Colonic mucosa (tissue), 4 donors: ENCODE data around the gene PROSER1. TPM values are rescaled to one million over a fixed set of nuclear protein-coding genes. Genes with fewer than 3 reads are reported as not detected.

Experiments used
- DNase-seq: peaks from one replicate; pipeline ENCODE4 v3.0.0-alpha.2; 2020
- H3K27ac ChIP-seq: fragments of 200-600 bp; one replicate; pipeline ENCODE4 v1.8.0; 2021
- H3K27me3 ChIP-seq: fragments of 200-600 bp; one replicate; pipeline ENCODE4 v1.8.0; 2021
- H3K36me3 ChIP-seq: fragments of 200-600 bp; one replicate; pipeline ENCODE4 v1.8.0; 2021
- H3K4me1 ChIP-seq: fragments of 200-600 bp; one replicate; pipeline ENCODE4 v1.8.0; 2021; ENCODE audit warnings: mild to moderate bottlenecking
- H3K4me3 ChIP-seq: fragments of 200-600 bp; one replicate; pipeline ENCODE4 v1.8.0; 2021
- H3K9ac ChIP-seq, 2 donors: one replicate each; pipeline ENCODE4 v1.7.0; 2013; ENCODE audit warnings: control low read depth in 2 of 2, low read depth in 2 of 2, low read length in 2 of 2
- H3K9me3 ChIP-seq: fragments of 200-600 bp; one replicate; pipeline ENCODE4 v1.8.0; 2021
- intact Hi-C: fragments of 100-400 bp; cut with DNase I; formaldehyde crosslinking; loops from one replicate; pipeline ENCODE4 v1.14.1; 2022
- total RNA-seq, 2 donors: library from RNA; stranded (reverse); fragmentation: NEBNext Ultra II Directional in 1 of 2; extraction: Animal tissue kit (Norgen Biotek cat#: 25700) in 1 of 2; gene quantifications; one replicate each; pipeline ENCODE4 v1.2.1, GENCODE V29; 2021
- TF ChIP-seq, protein P1 (sequence below): fragments of 200-600 bp; IDR thresholded peaks from one replicate; pipeline ENCODE4 v1.8.0; 2022; ENCODE audit warnings: antibody characterized with exemption, mild to moderate bottlenecking
- donor health status: healthy.
- donor health status: DM: no; HTN: no; CAD: no.
- donor health status: DM: no; HTN: no; CAD: no.

The PROSER1 gene
- total RNA-seq, 2 donors from 2014 or later = 45.6 to 45.8 TPM

DNA sequence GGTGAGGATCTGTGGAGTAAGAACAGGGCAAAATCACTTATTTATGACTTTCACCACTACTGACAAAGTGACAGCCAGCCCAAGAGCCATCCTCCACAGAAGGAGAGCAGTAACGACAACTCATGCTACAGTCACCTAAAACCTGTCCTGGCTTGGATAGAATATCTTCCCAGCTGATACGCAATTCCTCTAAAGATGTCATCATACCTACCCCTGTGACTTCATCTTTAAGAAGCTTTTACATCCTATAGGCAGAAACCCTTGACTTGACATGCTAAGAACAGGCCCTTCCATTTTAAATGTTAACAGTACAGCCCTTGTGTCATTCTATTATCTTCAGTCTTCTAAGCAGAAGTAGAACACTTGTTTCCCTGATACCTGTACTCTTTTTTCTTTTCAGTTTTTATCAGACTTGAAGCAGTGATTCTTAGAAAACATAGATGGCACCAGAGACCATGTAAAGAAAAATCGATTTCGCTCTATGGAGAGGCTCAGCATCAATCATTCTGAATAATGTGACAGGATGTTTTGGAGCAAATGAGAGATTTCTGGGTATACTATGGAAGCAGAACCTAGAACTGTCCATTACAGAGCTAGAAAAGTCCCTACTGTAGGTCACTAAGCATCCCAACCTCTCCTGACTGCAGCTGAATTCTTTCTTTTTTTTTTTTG lies 67.4 kb downstream of the PROSER1 start:
- Histone ChIP-seq H3K4me1 (no peaks in the 10 kb centered on the region), H3K4me3 (no peak overlapping the region), H3K27ac (no peak overlapping the region), H3K36me3 (no peaks in the 10 kb centered on the region), H3K27me3 (no peaks in the 10 kb centered on the region), H3K9ac (no peak overlapping the region), H3K9me3 (no peaks in the 10 kb centered on the region)
- no peak for DNase-seq
- TF ChIP-seq, protein P1, sequence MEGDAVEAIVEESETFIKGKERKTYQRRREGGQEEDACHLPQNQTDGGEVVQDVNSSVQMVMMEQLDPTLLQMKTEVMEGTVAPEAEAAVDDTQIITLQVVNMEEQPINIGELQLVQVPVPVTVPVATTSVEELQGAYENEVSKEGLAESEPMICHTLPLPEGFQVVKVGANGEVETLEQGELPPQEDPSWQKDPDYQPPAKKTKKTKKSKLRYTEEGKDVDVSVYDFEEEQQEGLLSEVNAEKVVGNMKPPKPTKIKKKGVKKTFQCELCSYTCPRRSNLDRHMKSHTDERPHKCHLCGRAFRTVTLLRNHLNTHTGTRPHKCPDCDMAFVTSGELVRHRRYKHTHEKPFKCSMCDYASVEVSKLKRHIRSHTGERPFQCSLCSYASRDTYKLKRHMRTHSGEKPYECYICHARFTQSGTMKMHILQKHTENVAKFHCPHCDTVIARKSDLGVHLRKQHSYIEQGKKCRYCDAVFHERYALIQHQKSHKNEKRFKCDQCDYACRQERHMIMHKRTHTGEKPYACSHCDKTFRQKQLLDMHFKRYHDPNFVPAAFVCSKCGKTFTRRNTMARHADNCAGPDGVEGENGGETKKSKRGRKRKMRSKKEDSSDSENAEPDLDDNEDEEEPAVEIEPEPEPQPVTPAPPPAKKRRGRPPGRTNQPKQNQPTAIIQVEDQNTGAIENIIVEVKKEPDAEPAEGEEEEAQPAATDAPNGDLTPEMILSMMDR = no peak
- intact Hi-C loops = no loop called here

DNA sequence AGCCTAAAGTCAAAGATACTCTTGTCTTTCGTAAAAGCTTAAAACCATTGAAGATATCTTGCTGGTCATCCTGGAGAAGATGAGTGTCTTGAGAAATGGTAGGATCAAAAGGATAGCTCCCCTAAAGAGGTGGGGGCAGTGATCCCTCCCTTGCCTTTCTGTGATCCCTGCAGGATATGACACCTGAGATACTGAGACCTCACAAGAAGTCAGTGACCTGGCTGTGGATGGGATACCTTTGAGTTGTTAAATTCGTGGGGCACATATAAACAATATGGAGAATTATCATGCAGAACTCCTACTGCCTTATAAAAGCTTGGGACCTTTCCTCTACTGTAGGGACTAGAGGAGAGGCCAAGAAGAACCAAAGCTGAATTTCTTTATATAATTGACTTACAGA lies 68.7 kb downstream of the PROSER1 start:
- intact Hi-C loops = no loop called here
- Histone ChIP-seq H3K27ac (no peak overlapping the region), H3K36me3 (no peaks in the 10 kb centered on the region), H3K4me1 (no peaks in the 10 kb centered on the region), H3K4me3 (no peak overlapping the region), H3K9ac (no peak overlapping the region), H3K27me3 (no peaks in the 10 kb centered on the region), H3K9me3 (no peaks in the 10 kb centered on the region)
- TF ChIP-seq, protein P1 = no peak
- DNase-seq = no peak

DNA sequence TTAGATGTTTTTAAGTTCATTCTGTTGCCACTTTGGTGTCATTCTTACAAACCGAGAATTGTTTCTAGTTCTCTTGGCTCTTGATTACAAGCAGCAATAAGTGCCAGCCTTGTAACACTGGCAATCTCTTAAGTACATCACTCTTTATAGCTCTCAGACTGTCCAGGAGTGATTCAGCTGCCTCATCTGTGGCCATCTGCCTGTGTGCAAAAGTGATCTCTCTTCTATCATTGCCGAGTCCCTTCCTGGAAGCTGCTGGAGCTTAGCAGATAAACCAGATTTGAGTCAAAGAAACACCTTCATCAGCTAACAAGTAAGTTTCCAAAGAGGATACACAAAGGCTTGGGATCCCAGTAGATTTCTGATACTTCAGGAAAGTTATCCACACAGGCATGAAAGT lies 70.4 kb downstream of the PROSER1 start:
- no peak for DNase-seq
- no peaks in the 10 kb centered on the region for H3K27me3 ChIP-seq
- no peaks in the 10 kb centered on the region for H3K9me3 ChIP-seq
- H3K4me1 ChIP-seq = no peaks in the 10 kb centered on the region
- H3K36me3 ChIP-seq = no peaks in the 10 kb centered on the region
- no peak overlapping the region for H3K4me3 ChIP-seq
- intact Hi-C loops = no loop called here
- H3K27ac ChIP-seq = no peak overlapping the region
- TF ChIP-seq, protein P1 = no peak
- no peak overlapping the region for H3K9ac ChIP-seq

DNA sequence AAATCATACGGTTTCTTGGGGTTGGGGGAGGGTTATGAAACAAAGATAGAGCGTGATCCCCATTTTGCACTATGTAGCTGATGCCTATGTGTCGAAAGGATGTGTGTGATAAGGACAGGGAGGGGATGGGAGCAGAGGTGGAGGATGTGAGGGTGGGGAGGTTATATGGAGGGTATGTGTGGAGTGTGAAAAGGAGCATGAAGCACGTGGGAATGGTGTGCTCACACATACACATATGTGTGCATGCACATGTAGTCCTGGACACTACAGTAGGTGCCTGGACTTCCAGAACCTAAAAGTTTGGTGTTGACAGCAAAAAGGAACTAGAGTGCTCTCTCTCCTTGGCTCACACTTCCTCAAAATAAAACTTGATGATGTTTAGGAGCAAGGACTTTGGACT lies 72.6 kb downstream of the PROSER1 start:
- Histone ChIP-seq H3K9me3 (no peaks in the 10 kb centered on the region), H3K9ac (no peak overlapping the region), H3K36me3 (no peaks in the 10 kb centered on the region), H3K27me3 (no peaks in the 10 kb centered on the region), H3K27ac (no peak overlapping the region), H3K4me1 (no peaks in the 10 kb centered on the region), H3K4me3 (no peak overlapping the region)
- TF ChIP-seq, protein P1 = no peak
- intact Hi-C loops = no loop called here
- DNase-seq = no peak

DNA sequence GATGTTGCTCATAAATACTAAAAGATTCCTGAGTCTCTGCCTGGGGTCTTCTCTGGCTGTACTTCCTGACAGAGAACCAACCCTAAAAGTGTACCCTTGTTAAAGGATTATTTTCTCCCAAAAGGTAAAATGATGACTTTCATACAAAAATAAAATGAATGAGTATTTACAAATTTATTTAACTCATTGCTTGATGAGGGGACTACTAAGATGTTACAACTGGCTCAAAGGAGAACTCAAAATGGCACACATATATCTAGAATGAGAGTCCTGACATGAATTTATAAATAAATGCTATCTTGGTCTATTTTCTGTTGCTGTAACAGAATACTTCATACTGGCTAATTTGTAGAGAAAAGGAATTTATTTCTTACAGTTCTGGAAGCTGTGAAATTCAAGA lies 77.7 kb downstream of the PROSER1 start:
- H3K9ac ChIP-seq = no peak overlapping the region
- intact Hi-C loops = no loop called here
- no peaks in the 10 kb centered on the region for H3K4me1 ChIP-seq
- DNase-seq = no peak
- H3K4me3 ChIP-seq = no peak overlapping the region
- H3K27me3 ChIP-seq = no peaks in the 10 kb centered on the region
- TF ChIP-seq, protein P1 = no peak
- no peaks in the 10 kb centered on the region for H3K36me3 ChIP-seq
- no peak overlapping the region for H3K27ac ChIP-seq
- no peaks in the 10 kb centered on the region for H3K9me3 ChIP-seq

Other genes starting within 250 kb of the PROSER1 start
- not detected for gene STOML3, start 47.3 kb downstream of the PROSER1 start, total RNA-seq
- 10 to 100 TPM; 18.4 to 23.8 TPM for gene NHLRC3, start 367 bp upstream of the PROSER1 start, total RNA-seq